Heart left ventricle (tissue), 16 donors: ENCODE data around the gene CRIM1. TPM values are rescaled to one million over a fixed set of nuclear protein-coding genes. Genes with fewer than 3 reads are reported as not detected.

Experiments
- ATAC-seq, 4 donors: fragments of 200-7000 bp; cut with Tn5 transposase; one replicate each; pipeline ENCODE4 v1.9.1; 2020 to 2022; ENCODE audit warnings: moderate library complexity in 4 of 4, mild to moderate bottlenecking in 3 of 4, moderate number of reproducible peaks in 1 of 4
- DNase-seq, 5 donors: peaks; one replicate each; pipeline ENCODE4 v3.0.0-alpha.2; 2020
- H3K27ac ChIP-seq, 12 donors: fragments of 200-600 bp; sonication (generic) in 4 of 12; one replicate each; pipeline versions ENCODE4 v1.5.0 to v1.8.0; 2016 to 2022; ENCODE audit warnings: mild to moderate bottlenecking in 2 of 12
- H3K27me3 ChIP-seq, 9 donors: fragments of 200-600 bp; sonication (generic) in 2 of 9; one replicate each; pipeline versions ENCODE4 v1.5.1 to v1.8.0; 2016 to 2022; ENCODE audit warnings: mild to moderate bottlenecking in 3 of 9
- H3K36me3 ChIP-seq, 9 donors: fragments of 200-600 bp; sonication (generic) in 2 of 9; one replicate each; pipeline versions ENCODE4 v1.5.0 to v1.8.0; 2018 to 2022; ENCODE audit warnings: mild to moderate bottlenecking in 2 of 9
- H3K4me1 ChIP-seq, 12 donors: fragments of 200-600 bp; sonication (generic) in 4 of 12; one replicate each; pipeline versions ENCODE4 v1.5.0 to v1.8.0; 2016 to 2022; ENCODE audit warnings: mild to moderate bottlenecking in 3 of 12
- H3K4me3 ChIP-seq, 12 donors: fragments of 200-600 bp; sonication (generic) in 4 of 12; one replicate each; pipeline versions ENCODE4 v1.5.0 to v1.8.0; 2017 to 2022; ENCODE audit warnings: mild to moderate bottlenecking in 9 of 12, moderate library complexity in 4 of 12
- H3K9me3 ChIP-seq, 12 donors: fragments of 200-600 bp; sonication (generic) in 4 of 12; one replicate each; pipeline versions ENCODE4 v1.5.0 to v1.8.0; 2016 to 2022; ENCODE audit warnings: mild to moderate bottlenecking in 1 of 12
- POLR2A ChIP-seq, 2 donors: fragments of 450-650 bp; IDR thresholded peaks; one replicate each; pipeline ENCODE4 v1.6.1; 2017; ENCODE audit warnings: antibody characterized with exemption in 2 of 2, mild to moderate bottlenecking in 2 of 2, moderate library complexity in 2 of 2
- WGBS, 4 donors: extraction: QIAGEN DNeasy Blood & Tissue Kit in 2 of 4; methylation state at CpG; one replicate each; pipeline versions ENCODE4 v1.1.5 to v1.1.7; 2013 to 2018; 5-methylcytosine and 5-hydroxymethylcytosine counted together
- intact Hi-C, 10 donors: fragments of 100-400 bp; cut with DNase I; formaldehyde crosslinking; loops; one replicate each; pipeline versions ENCODE4 v1.11.1 to v1.14.2; 2022
- polyA plus RNA-seq, 2 donors: library from polyadenylated mRNA; stranded (reverse); fragments of 200-250 nt; gene quantifications; one replicate each; pipeline ENCODE4 v1.2.3, GENCODE V29; 2013
- total RNA-seq, 9 donors: library from RNA; depleted of rRNA in 2 of 9; stranded (reverse); fragments of >200 nt in 2 of 9; fragmentation: NEBNext Ultra II Directional in 3 of 9; extraction: Animal tissue kit (Norgen Biotek cat#: 25700) in 3 of 9; gene quantifications; one replicate each; pipeline versions ENCODE4 v1.1.0 to v1.2.4, GENCODE V29; 2016 to 2023
- TF ChIP-seq, protein P1 (sequence below), 12 donors: fragments of 200-600 bp; sonication (generic) in 4 of 12; IDR thresholded peaks; one replicate each; pipeline versions ENCODE4 v1.5.0 to v1.8.0; 2018 to 2022; ENCODE audit warnings: antibody characterized with exemption in 12 of 12, mild to moderate bottlenecking in 5 of 12
- donor health status: ischemic (EF 13 %, LVEDD 7.1; RV severe dilation, severe dysfunction).
- donor health status: healthy with polysubstance abuse.
- donor health status: DM: no; HTN: yes; CAD: no.
- donor health status: DM: no; HTN: no; CAD: no.
- donor health status: ischemic (EF 25% LVEDD 6.9; RV normal size, moderate dysfunction).
- donor health status: ischemic (EF 25% LVEDD 5.7; RV mildly dilated, moderate dysfunction).
- donor health status: healthy.
- donor health status: DM: yes; HTN: yes; CAD: no.
- donor health status: ischemic (EF 35%, LVEDD 5.7; RV mildly dilated, moderate dysfunction).
- donor health status: nonischemic (EF 11% LVEDD 7.7; RV severe dilation, severe dysfunction).
- donor health status: DM: yes; HTN: yes; CAD: no.
- donor health status: PGD.
- donor health status: ischemic (EF 29% LVEDD 5.4; RV normal size, mild dysfunction).
- donor health status: nonischemic (EF 23%, LVEDD 6.1; RV moderate dilation, normal function).

CRIM1 gene
- total and polyA plus RNA-seq, 11 donors = 14.7 to 120 (median 81.8) TPM

DNA sequence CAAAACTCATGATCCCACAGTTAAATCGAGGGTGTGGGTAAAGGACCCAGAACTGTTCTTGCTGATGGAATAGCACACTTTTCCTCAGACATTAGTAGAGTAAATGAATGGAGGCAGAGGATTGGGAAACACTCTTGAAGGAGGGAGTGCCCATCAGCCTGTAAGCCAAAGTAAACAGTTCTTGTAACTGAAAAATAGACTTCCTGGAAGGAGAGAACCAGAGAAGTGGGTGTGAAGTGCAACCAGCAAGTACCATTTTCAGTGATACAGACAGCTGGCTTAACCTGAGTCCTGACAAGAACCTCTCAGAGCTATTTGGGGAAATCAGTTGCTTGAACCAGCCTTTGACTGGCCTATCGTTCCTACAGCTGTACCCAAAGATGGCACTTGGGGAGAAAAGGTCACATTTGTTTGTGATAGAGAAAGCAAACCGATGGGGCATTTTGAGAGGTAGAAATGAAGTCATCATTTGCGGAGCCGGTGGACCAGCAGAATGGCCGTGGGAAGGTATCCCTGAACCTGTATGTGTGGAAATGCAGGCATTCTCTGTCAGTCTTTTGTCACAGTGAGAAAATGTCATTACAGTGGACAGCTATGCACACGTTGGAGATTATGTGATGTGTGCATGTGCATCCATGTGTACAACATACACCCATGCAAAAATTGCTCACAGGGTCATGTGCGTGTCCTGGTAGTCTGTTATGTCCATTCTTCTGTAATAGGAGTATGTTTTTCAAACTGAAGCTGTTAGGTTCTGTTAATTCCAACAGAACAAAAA, 17.8 kb downstream of the CRIM1 start:
- DNase-seq (no peak), ATAC-seq (peak; percentile 19 to 88 (median 54))
- Histone ChIP-seq H3K27ac (peak overlapping the region in 7 of 12 donors; percentile 20 to 59 (median 55)), H3K4me1 (peaks cover 10 to 99% (median 75%) of the 10 kb centered on the region in 12 donors), H3K27me3 (no peaks in the 10 kb centered on the region), H3K4me3 (no peak overlapping the region), H3K36me3 (no peaks in the 10 kb centered on the region), H3K9me3 (no peaks in the 10 kb centered on the region)
- intact Hi-C loops = loop anchor here in 3 of 10 donors (5.0 kb wide), 1 partner anchor 34 kb away; no protein-coding TSS in a partner anchor
- TF ChIP-seq POLR2A (IDR thresholded peaks at IDR 0.05) = no peak
- TF ChIP-seq, protein P1, sequence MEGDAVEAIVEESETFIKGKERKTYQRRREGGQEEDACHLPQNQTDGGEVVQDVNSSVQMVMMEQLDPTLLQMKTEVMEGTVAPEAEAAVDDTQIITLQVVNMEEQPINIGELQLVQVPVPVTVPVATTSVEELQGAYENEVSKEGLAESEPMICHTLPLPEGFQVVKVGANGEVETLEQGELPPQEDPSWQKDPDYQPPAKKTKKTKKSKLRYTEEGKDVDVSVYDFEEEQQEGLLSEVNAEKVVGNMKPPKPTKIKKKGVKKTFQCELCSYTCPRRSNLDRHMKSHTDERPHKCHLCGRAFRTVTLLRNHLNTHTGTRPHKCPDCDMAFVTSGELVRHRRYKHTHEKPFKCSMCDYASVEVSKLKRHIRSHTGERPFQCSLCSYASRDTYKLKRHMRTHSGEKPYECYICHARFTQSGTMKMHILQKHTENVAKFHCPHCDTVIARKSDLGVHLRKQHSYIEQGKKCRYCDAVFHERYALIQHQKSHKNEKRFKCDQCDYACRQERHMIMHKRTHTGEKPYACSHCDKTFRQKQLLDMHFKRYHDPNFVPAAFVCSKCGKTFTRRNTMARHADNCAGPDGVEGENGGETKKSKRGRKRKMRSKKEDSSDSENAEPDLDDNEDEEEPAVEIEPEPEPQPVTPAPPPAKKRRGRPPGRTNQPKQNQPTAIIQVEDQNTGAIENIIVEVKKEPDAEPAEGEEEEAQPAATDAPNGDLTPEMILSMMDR (IDR thresholded peaks at IDR 0.05) = no peak
- whole genome bisulfite sequencing, 4 donors = 63 to 72% (median 64%) methylated on average over 8 of the region's 8 CpGs

DNA sequence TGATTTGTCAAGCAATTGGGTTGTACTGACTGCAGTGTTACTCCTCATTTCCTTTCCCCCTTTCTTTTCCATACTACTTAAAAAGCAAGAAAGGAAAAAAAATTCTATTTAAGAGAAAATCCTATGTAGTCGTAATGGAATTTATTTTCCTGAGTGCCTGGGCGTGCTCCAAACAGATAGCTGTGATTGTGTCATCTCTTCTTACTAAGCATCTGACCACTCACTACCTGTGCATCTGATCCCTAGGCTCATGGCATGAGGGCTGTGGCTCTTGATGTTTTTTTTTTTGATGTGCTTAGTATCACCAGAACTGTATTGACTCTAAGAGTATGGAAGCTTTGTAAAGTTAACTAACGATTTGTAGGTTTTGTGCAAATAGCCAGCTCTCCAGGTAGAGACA, 19.0 kb downstream of the CRIM1 start:
- Histone ChIP-seq H3K27ac (no peak overlapping the region), H3K4me1 (peaks cover 10 to 97% (median 65%) of the 10 kb centered on the region in 12 donors)

DNA sequence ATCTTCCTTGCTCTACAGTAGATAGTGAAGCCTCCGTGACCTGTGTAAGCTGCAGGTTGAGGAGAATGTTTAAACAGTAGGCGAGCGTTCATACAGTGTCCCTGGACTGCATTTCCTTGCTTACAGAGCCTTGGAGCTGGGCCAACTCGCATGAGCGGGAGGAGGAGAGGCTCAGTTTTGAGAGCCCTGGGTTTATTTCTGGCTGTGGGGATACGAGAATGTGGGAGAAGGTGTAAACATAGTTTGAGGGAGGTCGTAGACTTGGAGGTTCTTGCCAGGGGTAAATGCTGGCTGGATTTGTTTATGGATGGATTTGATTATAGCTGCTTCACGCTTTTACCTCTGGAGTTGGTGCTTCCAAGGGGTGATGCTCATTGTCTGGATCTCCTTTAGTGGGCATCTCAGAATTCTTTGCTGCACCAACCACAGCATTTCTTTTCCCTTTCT, 20.8 kb downstream of the CRIM1 start:
- H3K27ac ChIP-seq = peak overlapping the region in 5 of 12 donors; percentile 18 to 48 (median 22)
- peak; percentile 46 to 73 (median 62) for ATAC-seq

More for the DNA sequence above, 19.0 kb downstream of the CRIM1 start:
- no peak for ATAC-seq
- DNase-seq = no peak
- Histone ChIP-seq H3K36me3 (peaks cover 0 to 7% (median 0%) of the 10 kb centered on the region in 9 donors), H3K4me3 (no peak overlapping the region), H3K27me3 (no peaks in the 10 kb centered on the region), H3K9me3 (no peaks in the 10 kb centered on the region)
- 82 to 88% (median 86%) methylated on average over 3 of the region's 3 CpGs for WGBS, 4 donors
- intact Hi-C loops = loop anchor here in 3 of 10 donors (5.0 kb wide), 1 partner anchor 33 kb away; no protein-coding TSS in a partner anchor
- TF ChIP-seq, protein P1 (IDR thresholded peaks at IDR 0.05) = no peak

More for the DNA sequence above, 20.8 kb downstream of the CRIM1 start:
- Histone ChIP-seq H3K36me3 (peaks cover 0 to 14% (median 0%) of the 10 kb centered on the region in 9 donors), H3K4me1 (peaks cover 10 to 95% (median 59%) of the 10 kb centered on the region in 12 donors), H3K4me3 (peak overlapping the region in 1 of 12 donors; percentile 12), H3K27me3 (no peaks in the 10 kb centered on the region), H3K9me3 (no peaks in the 10 kb centered on the region)
- TF ChIP-seq, protein P1 (IDR thresholded peaks at IDR 0.05) = no peak
- TF ChIP-seq POLR2A (IDR thresholded peaks at IDR 0.05) = no peak
- intact Hi-C loops = no loop called here
- peak; percentile 81 to 89 (median 83) for DNase-seq
- 10 to 14% (median 12%) methylated on average over 8 of the region's 8 CpGs for WGBS, 4 donors
